DND-41 (cell line): ENCODE measurements around the gene PCDHA2.
"Not testable (repeated sequence)": the region's sequence is repeated elsewhere in the genome, so short reads cannot be mapped to it uniquely, and the experiment has no call there.

Experiments
- EZH2 ChIP-seq: IDR thresholded peaks from 3 replicates; pipeline ENCODE4 v1.6.1; 2012; ENCODE audit warnings: borderline replicate concordance, low read depth, mild to moderate bottlenecking, moderate library complexity, low read length, inconsistent platforms; ENCODE audit not compliant: severe bottlenecking
- TF ChIP-seq, protein P1 (sequence below): IDR thresholded peaks from 2 replicates; pipeline ENCODE4 v1.5.1; 2012; ENCODE audit warnings: borderline replicate concordance, low read length, moderate library complexity, mild to moderate bottlenecking; ENCODE audit not compliant: poor library complexity, severe bottlenecking; ENCODE audit errors: extremely low read depth

DNA sequence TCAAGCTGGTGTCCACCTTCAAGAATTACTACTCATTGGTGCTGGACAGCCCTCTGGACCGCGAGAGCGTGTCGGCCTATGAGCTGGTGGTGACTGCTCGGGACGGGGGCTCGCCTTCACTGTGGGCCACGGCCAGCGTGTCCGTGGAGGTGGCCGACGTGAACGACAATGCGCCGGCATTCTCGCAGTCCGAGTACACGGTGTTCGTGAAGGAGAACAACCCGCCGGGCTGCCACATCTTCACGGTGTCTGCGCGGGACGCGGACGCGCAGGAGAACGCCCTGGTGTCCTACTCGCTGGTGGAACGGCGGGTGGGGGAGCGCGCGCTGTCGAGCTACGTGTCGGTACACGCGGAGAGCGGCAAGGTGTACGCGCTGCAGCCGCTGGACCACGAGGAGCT is 7.7 kb downstream of the PCDHA2 start:
- TF ChIP-seq, protein P1, sequence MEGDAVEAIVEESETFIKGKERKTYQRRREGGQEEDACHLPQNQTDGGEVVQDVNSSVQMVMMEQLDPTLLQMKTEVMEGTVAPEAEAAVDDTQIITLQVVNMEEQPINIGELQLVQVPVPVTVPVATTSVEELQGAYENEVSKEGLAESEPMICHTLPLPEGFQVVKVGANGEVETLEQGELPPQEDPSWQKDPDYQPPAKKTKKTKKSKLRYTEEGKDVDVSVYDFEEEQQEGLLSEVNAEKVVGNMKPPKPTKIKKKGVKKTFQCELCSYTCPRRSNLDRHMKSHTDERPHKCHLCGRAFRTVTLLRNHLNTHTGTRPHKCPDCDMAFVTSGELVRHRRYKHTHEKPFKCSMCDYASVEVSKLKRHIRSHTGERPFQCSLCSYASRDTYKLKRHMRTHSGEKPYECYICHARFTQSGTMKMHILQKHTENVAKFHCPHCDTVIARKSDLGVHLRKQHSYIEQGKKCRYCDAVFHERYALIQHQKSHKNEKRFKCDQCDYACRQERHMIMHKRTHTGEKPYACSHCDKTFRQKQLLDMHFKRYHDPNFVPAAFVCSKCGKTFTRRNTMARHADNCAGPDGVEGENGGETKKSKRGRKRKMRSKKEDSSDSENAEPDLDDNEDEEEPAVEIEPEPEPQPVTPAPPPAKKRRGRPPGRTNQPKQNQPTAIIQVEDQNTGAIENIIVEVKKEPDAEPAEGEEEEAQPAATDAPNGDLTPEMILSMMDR = not testable (repeated sequence)
- TF ChIP-seq EZH2 = not testable (repeated sequence)
